NCI-H146 treated with DMSO at 0.1 percent for 48 hours (cell line): ENCODE data around the gene CD82.

Source experiments
- DNase-seq: peaks from one replicate; lab custom pipeline; 2025; ENCODE audit not compliant: unreplicated experiment; lab: John Stamatoyannopoulos, UW

The CD82 gene

GRCh38 chr11:44597358-44598012 is 32.0 kb downstream of the CD82 start:
- DNase-seq = no peak

DNA sequence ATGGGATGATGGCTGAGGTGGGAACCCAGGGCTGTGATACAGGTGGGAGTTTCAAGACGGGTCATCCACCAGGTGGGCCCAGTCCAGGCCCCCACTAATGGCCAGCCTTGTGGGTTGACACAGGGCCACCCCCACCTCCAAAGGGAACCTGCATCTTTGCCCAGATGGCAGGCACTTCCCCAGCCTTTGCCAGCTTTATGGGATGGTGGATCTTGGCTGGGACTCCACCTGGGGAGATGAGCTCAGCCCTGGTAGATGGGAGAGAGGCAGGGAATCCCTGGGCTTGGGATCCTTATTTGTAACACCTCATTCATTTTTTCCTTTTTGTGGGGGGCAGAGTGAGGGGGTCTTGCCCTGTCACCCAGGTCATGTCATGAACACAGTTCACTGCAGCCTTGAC is 33.4 kb downstream of the CD82 start:
- DNase-seq = no peak

- DNase-seq = no peak
These were observed 34.8 kb downstream of the CD82 start for GRCh38 chr11:44600261-44600660.

DNA sequence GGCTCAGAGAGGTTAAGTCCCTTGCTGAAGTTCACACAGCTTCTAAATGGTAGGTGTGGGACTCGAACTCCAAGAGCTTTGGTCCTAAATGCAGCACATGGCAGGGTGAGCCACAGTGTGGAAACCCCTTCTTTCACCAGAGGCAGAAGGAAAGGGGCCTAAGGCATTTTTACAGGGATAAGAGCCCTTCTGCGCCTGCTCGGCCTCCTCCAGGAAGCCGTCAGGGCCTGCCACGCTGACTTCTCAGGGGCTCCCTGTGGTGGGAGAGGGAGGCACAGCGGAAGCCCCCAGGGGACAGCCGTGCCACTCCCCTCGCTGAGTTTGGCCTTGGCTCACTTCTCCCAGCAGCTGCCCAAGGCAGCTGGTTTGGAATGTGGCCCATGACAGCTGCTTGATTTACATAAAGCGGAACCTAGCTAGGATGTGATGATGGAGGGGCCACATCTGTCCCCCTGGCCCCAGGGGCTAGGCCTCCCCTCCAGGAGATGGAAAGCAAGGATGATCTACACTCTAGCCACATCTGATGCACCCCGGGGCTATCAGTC is 35.4 kb downstream of the CD82 start:
- DNase-seq = no peak

- no peak for DNase-seq
These were observed 36.3 kb downstream of the CD82 start for GRCh38 chr11:44601471-44602370.

DNA sequence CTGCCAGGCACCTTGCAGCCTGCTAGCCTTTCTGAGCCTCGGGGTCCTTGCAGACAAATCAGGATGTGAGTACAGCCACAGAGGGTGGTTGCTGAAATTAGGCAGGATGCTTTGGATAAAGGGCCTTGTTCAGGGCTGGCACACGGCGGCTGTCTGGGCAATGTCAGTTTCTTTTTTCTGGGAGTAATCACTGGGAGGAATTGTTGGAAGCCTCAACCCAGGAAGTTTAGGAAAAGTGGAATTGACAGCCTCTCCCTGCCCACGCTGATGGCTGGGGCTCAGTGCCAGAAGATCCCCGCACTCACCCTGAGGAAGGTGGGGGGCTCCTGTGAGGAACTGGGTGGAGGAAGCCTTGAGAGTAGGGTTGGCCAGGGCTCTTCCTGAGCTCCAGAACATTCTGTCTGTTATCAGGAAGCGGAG is 37.4 kb downstream of the CD82 start:
- no peak for DNase-seq

DNA sequence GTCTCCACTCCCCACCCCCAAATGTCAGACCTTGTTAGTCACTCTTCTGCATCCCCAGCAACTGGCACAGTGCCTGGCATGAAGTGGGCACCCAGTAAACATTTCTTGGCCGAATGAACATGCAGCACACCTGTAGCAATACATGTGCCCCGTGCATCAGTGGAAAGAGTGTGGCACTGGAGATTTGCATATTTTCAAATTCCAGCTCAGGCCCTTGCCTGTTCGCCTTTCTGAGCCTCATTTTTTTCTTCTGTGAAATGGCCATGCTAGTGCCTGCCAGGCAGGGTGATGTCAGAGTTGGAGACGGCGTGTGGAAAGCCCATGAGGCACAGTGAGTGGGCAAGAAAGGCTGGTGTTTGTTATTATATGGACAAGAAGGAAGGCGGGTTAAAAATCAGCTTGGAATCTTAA is 38.7 kb downstream of the CD82 start:
- no peak for DNase-seq

DNA sequence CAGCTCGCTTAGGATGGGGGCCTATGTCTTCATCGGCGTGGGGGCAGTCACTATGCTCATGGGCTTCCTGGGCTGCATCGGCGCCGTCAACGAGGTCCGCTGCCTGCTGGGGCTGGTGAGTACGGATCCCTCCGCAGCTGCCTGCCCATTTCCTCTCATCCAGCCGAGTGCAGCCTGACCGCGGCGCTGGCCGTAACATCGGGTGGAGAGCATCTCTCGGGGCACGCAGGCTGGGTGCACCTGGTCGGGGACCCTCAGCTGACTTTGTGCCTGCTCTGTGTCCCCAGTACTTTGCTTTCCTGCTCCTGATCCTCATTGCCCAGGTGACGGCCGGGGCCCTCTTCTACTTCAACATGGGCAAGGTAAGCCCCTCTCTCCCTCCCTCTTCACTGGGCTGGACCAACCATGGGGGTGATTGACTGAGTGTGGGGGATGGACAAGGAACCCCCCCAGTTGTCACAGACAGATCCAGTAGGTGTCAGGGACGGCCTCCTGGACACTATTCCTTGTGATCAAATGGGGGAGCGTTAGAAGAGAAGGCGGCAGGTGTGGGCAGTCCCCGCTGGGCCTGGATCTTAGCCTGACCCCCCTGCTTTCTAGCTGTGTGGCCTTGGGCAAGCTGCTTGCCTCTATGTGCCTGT is 39.7 kb downstream of the CD82 start:
- DNase-seq = no peak

DNA sequence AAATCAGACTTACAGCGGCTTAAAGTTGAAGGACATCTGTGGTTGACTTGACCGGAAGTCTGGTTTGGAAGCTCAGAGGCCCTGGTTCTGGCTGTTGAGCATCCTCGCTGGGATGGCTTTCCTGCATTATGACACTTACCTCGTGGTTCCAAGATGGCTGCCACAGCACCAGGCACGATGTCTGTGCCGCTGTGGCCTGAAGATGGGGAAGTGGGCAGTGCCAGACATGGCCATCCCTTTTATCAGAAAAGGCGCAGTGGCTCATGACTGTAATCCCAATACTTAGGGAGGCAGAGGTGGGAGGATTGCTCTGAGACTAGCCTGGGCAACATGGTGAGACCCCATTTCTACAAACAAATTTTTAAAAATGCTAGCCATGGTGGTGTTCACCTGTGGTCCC is 40.5 kb downstream of the CD82 start:
- no peak for DNase-seq

DNA sequence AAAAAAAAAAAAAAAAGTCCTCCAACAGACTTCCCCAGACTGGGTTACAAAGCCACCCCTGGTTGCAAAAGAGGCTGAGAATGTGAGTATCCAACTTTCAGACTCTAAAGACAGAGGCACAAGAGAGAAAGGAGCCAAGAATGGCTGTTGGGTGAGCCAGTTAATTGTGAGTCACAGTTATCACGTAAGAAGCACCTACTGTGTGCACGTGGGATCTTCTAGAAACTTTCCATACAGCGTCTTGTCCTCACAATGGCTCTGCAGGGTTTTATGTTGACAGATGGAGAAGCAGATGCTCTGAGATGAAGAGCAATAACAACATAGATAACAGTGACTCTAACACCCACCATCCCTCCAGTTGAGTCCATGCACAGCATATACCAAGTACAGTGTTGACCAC is 41.0 kb downstream of the CD82 start:
- DNase-seq = no peak

GRCh38 chr11:44607319-44607962 is 42.0 kb downstream of the CD82 start:
- no peak for DNase-seq

GRCh38 chr11:44607987-44608386 is 42.5 kb downstream of the CD82 start:
- DNase-seq = no peak

DNA sequence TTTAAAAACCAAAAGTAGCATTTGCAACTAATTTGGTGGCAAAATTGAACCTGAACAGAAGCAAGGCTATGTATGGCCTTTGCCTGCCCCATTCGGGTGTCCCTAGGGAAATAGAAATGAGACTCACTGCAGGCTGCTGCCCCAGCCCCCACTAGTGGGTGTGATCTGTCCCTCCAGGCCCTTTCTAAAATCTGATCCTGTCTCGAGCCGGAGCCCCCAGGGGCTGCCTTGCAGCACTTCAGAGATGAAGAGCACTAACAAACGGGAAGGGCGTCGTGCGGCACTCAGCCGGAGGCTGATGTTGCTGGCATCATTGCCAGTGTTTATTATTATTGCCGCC is 43.2 kb downstream of the CD82 start:
- no peak for DNase-seq

GRCh38 chr11:44608991-44609782 is 43.7 kb downstream of the CD82 start:
- no peak for DNase-seq

GRCh38 chr11:44609783-44610155 is 44.3 kb downstream of the CD82 start:
- no peak for DNase-seq

DNA sequence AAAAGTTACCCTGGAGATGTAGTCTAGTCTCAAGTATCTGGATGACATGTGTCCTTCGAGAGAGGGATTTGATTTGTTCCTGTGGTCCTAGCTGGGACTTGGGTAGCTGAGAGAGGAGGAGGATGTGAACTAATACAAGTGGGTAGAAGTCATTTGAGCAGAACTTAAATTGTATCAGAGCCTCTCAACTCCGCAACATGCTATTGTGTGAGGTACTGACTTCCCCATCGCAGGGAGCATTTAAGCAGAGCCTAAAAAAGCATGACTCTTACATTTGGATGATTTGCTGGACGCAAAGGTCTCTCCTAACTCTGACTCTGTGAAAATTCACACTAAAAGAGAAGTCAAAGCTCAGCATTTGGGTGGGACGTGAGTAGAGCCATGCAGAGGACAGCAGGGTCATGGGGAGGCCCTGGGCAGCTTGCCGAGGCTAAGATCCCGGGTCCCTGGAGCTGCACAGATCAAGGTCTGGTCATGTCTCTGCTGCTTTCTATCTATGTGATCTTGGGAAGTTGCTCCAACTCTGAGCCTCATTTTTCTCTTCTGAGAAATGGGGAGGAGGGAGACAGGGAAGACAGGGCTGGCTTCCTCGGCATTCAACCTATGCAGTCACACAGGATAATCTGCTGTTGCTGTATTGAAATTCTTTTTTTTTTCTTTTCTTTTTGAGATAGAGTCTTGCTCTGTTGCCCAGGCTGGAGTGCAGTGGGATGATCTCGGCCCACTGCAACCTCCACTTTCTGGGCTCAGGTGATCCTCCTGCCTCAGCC is 44.9 kb downstream of the CD82 start:
- DNase-seq = no peak

DNA sequence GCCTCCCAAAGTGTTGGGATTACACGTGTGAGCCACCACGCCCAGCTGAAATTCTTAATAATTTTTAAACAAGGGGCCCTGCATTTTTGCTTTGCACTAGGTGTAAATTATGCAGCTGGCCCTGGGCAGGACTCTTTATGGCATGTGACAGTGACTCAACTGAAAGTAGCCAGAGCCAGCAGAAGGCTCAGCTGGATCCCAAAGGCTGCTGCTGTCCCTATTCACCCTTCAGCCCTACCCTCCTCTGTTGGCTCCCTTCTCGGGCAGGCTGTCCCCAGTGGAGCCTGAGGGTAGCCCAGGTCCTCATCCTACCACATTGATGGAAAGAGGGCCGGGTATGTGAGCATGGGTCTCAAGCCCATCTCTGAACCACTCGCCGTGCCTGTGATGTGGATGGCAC is 45.6 kb downstream of the CD82 start:
- no peak for DNase-seq

GRCh38 chr11:44611687-44612434 is 46.4 kb downstream of the CD82 start:
- no peak for DNase-seq

DNA sequence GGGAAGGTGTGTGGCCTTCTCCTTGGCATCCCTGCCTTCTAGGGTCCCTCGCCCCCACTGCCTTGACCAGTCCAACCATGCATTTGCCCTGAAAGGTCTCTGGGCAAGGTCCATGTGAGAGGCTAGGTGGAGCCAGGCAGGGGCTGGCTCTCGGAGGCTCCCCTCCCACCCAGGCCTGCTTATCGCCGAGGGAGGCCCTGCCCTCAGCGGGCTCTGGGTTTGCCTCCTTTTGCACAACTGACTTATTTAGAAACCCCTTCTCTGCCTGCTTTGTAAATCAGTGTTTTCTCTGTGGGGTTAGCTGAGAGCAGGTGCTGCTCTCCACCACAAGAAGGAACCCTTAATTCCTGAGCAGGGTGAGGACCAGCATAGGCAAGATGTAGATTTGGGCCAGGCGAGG is 47.7 kb downstream of the CD82 start:
- no peak for DNase-seq
